ENCODE data around the gene TOPBP1. TPM values are rescaled to one million over a fixed set of nuclear protein-coding genes. Genes with fewer than 3 reads are reported as not detected.
"Not testable (repeated sequence)": the region's sequence is repeated elsewhere in the genome, so short reads cannot be mapped to it uniquely, and the experiment has no call there.

Gene TOPBP1
- polyA plus RNA-seq, 1 donor (not counting 4 experiments of a cell fraction or from before 2014, with no cell fraction given) = 26.1 TPM

DNA sequence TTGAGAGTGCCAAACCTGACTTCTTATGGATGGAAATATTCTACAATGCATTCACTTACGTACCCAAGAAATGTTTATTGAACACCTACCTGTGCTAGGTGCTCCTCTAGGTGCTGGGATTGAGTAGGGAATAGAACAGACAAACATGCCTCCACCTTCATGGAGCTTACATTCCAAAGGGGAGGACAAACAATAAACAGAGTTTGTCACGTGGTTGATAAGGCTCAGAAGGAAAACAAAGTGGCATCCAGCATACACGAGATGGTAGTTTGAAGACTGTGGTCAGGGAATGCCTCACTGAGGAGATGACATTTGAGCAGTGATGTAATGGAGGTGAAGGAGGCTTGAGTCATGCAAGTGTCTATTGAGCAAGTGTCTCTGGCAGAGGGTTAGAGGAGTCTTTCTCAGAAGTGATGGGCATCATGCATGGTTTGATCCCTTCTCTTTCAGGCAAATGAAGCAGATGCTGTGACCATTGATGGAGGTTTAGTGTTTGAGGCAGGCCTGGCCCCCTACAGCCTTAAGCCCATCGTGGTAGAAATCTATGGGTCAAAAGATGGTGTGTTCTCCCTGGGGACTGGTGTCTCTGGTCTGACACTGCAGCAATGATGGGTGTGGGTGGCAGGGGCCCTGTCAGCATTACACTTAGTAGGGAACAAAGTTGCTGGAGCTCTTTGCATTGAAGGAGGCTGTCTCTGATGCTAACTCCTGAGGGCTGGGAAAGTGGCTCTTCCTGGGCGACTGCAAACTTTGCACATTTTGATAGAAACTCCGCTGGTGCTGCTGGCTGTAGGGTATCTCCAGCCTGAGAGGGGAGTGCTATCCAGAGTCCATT lies 29.7 kb upstream of the TOPBP1 start:
- no peak overlapping the region for H3K4me2 ChIP-seq (ENCODE audit: control insufficient read depth, extremely low read depth, insufficient read depth, low read depth, low read length)
- no peaks in the 10 kb centered on the region for H3K9me3 ChIP-seq (ENCODE audit: control insufficient read depth, low read depth, low read length)
- dilution Hi-C loops (cut with MboI; ENCODE audit: extremely low pct_ligation_motif_present, low sequenced_read_pairs) = no loop called here
- TF ChIP-seq EZH2 (IDR thresholded peaks at IDR 0.05; ENCODE audit: low read length) = no peak
- TF ChIP-seq CTCF (optimal IDR thresholded peaks at IDR 0.05 in 1 of 3, IDR thresholded peaks at IDR 0.05 in 1 of 3, conservative IDR thresholded peaks at IDR 0.05 in 1 of 3; ENCODE audit: extremely low read depth in 1 of 3, insufficient read depth in 2 of 3, low read length in 3 of 3) = no peak
- H3K9ac ChIP-seq (ENCODE audit: control insufficient read depth, extremely low read depth, insufficient read depth, low read length) = no peak overlapping the region
- H3K4me3 ChIP-seq (ENCODE audit: control insufficient read depth in 2 of 3, extremely low read depth in 1 of 3, insufficient read depth in 2 of 3, low read depth in 1 of 3, low read length in 3 of 3) = no peak overlapping the region
- H3K27ac ChIP-seq (ENCODE audit: control insufficient read depth, insufficient read depth, low read length) = no peak overlapping the region
- no peaks in the 10 kb centered on the region for H3K4me1 ChIP-seq (ENCODE audit: control insufficient read depth, extremely low read depth, insufficient read depth, low read length)
- H3K9me1 ChIP-seq (ENCODE audit: control insufficient read depth, extremely low read depth, insufficient read depth, low read length) = no peaks in the 10 kb centered on the region
- no peak for DNase-seq (ENCODE audit: low read depth, low spot score)
- H3K36me3 ChIP-seq (ENCODE audit: control insufficient read depth in 2 of 2, extremely low read depth in 1 of 2, insufficient read depth in 2 of 2, low read length in 2 of 2) = no peaks in the 10 kb centered on the region
- no peaks in the 10 kb centered on the region for H3K27me3 ChIP-seq (ENCODE audit: control insufficient read depth, extremely low read depth, insufficient read depth, low read length)
- H2AFZ ChIP-seq (ENCODE audit: control insufficient read depth, low read length) = no peak overlapping the region
- no peak for FAIRE-seq
- H4K20me1 ChIP-seq (ENCODE audit: control insufficient read depth, extremely low read depth, insufficient read depth, low read length) = no peaks in the 10 kb centered on the region
- H3K79me2 ChIP-seq (ENCODE audit: control insufficient read depth, insufficient read depth, low read length) = no peaks in the 10 kb centered on the region

DNA sequence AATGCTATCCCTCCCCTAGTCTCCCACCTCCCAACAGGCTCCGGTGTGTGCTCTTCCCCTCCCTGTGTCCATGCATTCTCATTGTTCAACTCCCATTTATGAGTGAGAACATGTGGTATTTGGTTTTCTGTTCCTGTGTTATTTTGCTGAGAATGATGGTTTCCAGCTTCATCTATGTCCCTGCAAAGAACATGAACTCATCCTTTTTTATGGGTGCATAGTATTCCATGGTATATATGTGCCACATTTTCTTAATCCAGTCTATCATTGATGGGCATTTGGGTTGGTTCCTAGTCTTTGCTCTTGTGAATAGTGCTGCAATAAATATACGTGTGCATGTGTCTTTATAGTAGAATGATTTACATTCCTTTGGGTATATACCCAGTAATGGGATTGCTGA lies 16.3 kb upstream of the TOPBP1 start:
- DNase-seq (ENCODE audit: low read depth, low spot score); H3K36me3 ChIP-seq (ENCODE audit: control insufficient read depth in 2 of 2, extremely low read depth in 1 of 2, insufficient read depth in 2 of 2, low read length in 2 of 2); H3K9ac ChIP-seq (ENCODE audit: control insufficient read depth, extremely low read depth, insufficient read depth, low read length); H3K9me3 ChIP-seq (ENCODE audit: control insufficient read depth, low read depth, low read length); H3K27ac ChIP-seq (ENCODE audit: control insufficient read depth, insufficient read depth, low read length); H3K79me2 ChIP-seq (ENCODE audit: control insufficient read depth, insufficient read depth, low read length); dilution Hi-C loops (cut with MboI; ENCODE audit: extremely low pct_ligation_motif_present, low sequenced_read_pairs); H3K4me1 ChIP-seq (ENCODE audit: control insufficient read depth, extremely low read depth, insufficient read depth, low read length); H3K4me3 ChIP-seq (ENCODE audit: control insufficient read depth in 2 of 3, extremely low read depth in 1 of 3, insufficient read depth in 2 of 3, low read depth in 1 of 3, low read length in 3 of 3); H3K4me2 ChIP-seq (ENCODE audit: control insufficient read depth, extremely low read depth, insufficient read depth, low read depth, low read length); FAIRE-seq; H2AFZ ChIP-seq (ENCODE audit: control insufficient read depth, low read length); H3K9me1 ChIP-seq (ENCODE audit: control insufficient read depth, extremely low read depth, insufficient read depth, low read length); H4K20me1 ChIP-seq (ENCODE audit: control insufficient read depth, extremely low read depth, insufficient read depth, low read length): not testable (repeated sequence)
- H3K27me3 ChIP-seq (ENCODE audit: control insufficient read depth, extremely low read depth, insufficient read depth, low read length) = peaks cover 27% of the 10 kb centered on the region
